ENCODE data around the gene PALM. TPM values are rescaled to one million over a fixed set of nuclear protein-coding genes. Genes with fewer than 3 reads are reported as not detected.

Gene PALM
- total and polyA plus RNA-seq, 9 of the 15 experiments (the other 6 are each of a cell fraction or from before 2014, with no cell fraction given), result 0.04 to 6.6 (median 1.7) TPM

GRCh38 chr19:662962-663681 is 45.6 kb upstream of the PALM start, which contains the start of gene RNF126 (continued):
- TF ChIP-seq CREB3 (tag; conservative IDR thresholded peaks at IDR 0.05; ENCODE audit: low read depth), result no peak
- peak; percentile 78 for TF ChIP-seq POLR2G (IDR thresholded peaks at IDR 0.05; ENCODE audit: low read depth, low read length)
- TF ChIP-seq FUS (optimal IDR thresholded peaks at IDR 0.05; ENCODE audit: low read depth, low read length), result no peak
- no peak for TF ChIP-seq EZH2 (IDR thresholded peaks at IDR 0.05; ENCODE audit: borderline replicate concordance, low read depth, low read length)
- TF ChIP-seq CHD4 (IDR thresholded peaks at IDR 0.05; ENCODE audit: insufficient read depth, insufficient replicate concordance, low read depth, low read length, poor library complexity, severe bottlenecking), result no peak
- TF ChIP-seq ZNF165 (CRISPR knock-in tag; IDR thresholded peaks at IDR 0.05; ENCODE audit: borderline replicate concordance), result no peak
- no peak for TF ChIP-seq SLC30A9 (CRISPR knock-in tag; IDR thresholded peaks at IDR 0.05)
- peak; percentile 45 for TF ChIP-seq NEUROD1 (IDR thresholded peaks at IDR 0.05; ENCODE audit: borderline replicate concordance, low read depth, low read length, partially characterized antibody)
- no peak for TF ChIP-seq DACH1 (IDR thresholded peaks at IDR 0.05; ENCODE audit: partially characterized antibody)
- TF ChIP-seq CEBPB (tag; IDR thresholded peaks at IDR 0.05), result no peak
- TF ChIP-seq CBFB (CRISPR knock-in tag; IDR thresholded peaks at IDR 0.05), result no peak
- peak; percentile 60 for TF ChIP-seq PHF20 (IDR thresholded peaks at IDR 0.05; ENCODE audit: partially characterized antibody)
- no peak for TF ChIP-seq KDM4B (IDR thresholded peaks at IDR 0.05; ENCODE audit: borderline replicate concordance in 2 of 2, low read depth in 1 of 2)
- TF ChIP-seq MTA2 (IDR thresholded peaks at IDR 0.05; ENCODE audit: low read depth), result no peak
- TF ChIP-seq ZNF280B (CRISPR knock-in tag; IDR thresholded peaks at IDR 0.05), result no peak
- TF ChIP-seq, protein P1, sequence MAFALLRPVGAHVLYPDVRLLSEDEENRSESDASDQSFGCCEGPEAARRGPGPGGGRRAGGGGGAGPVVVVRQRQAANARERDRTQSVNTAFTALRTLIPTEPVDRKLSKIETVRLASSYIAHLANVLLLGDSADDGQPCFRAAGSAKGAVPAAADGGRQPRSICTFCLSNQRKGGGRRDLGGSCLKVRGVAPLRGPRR (CRISPR knock-in tag; IDR thresholded peaks at IDR 0.05), result no peak
- no peak for TF ChIP-seq KLF13 (tag; IDR thresholded peaks at IDR 0.05; ENCODE audit: borderline replicate concordance, low read depth)
- TF ChIP-seq, protein P2, sequence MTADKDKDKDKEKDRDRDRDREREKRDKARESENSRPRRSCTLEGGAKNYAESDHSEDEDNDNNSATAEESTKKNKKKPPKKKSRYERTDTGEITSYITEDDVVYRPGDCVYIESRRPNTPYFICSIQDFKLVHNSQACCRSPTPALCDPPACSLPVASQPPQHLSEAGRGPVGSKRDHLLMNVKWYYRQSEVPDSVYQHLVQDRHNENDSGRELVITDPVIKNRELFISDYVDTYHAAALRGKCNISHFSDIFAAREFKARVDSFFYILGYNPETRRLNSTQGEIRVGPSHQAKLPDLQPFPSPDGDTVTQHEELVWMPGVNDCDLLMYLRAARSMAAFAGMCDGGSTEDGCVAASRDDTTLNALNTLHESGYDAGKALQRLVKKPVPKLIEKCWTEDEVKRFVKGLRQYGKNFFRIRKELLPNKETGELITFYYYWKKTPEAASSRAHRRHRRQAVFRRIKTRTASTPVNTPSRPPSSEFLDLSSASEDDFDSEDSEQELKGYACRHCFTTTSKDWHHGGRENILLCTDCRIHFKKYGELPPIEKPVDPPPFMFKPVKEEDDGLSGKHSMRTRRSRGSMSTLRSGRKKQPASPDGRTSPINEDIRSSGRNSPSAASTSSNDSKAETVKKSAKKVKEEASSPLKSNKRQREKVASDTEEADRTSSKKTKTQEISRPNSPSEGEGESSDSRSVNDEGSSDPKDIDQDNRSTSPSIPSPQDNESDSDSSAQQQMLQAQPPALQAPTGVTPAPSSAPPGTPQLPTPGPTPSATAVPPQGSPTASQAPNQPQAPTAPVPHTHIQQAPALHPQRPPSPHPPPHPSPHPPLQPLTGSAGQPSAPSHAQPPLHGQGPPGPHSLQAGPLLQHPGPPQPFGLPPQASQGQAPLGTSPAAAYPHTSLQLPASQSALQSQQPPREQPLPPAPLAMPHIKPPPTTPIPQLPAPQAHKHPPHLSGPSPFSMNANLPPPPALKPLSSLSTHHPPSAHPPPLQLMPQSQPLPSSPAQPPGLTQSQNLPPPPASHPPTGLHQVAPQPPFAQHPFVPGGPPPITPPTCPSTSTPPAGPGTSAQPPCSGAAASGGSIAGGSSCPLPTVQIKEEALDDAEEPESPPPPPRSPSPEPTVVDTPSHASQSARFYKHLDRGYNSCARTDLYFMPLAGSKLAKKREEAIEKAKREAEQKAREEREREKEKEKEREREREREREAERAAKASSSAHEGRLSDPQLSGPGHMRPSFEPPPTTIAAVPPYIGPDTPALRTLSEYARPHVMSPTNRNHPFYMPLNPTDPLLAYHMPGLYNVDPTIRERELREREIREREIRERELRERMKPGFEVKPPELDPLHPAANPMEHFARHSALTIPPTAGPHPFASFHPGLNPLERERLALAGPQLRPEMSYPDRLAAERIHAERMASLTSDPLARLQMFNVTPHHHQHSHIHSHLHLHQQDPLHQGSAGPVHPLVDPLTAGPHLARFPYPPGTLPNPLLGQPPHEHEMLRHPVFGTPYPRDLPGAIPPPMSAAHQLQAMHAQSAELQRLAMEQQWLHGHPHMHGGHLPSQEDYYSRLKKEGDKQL (CRISPR knock-in tag; IDR thresholded peaks at IDR 0.05; ENCODE audit: borderline replicate concordance), result no peak

All from K562 (cell line).